HepG2 (cell line): Measurements from ENCODE around the gene TBX6. TPM values are rescaled to one million over a fixed set of nuclear protein-coding genes. Genes with fewer than 3 reads are reported as not detected.

ENCODE experiments used
- BCL6 ChIP-seq: IDR thresholded peaks from 2 replicates; pipeline ENCODE4 v1.6.1; 2016; ENCODE audit warnings: missing genetic modification reagents, missing compliant biosample characterization
- FOXC1 ChIP-seq: sonication (generic); formaldehyde crosslinking; IDR thresholded peaks from 2 replicates; pipeline ENCODE4 v1.8.0; 2022; ENCODE audit warnings: mild to moderate bottlenecking, missing genetic modification reagents, borderline replicate concordance
- GABPA ChIP-seq, 2 experiments: IDR thresholded peaks; 2 replicates each; pipeline ENCODE4 v1.6.1; 2011 to 2016; ENCODE audit warnings: low read depth in 2 of 2, low read length in 1 of 2, missing biosample characterization in 1 of 2, missing genetic modification characterization in 1 of 2
- HDAC1 ChIP-seq: sonication (generic); formaldehyde crosslinking; IDR thresholded peaks from 2 replicates; pipeline ENCODE4 v1.5.1; 2020; ENCODE audit warnings: mild to moderate bottlenecking, missing genetic modification reagents
- IRX3 ChIP-seq: sonication (generic); formaldehyde crosslinking; IDR thresholded peaks from 2 replicates; pipeline ENCODE4 v1.8.1; 2023; ENCODE audit warnings: mild to moderate bottlenecking, low read depth, missing genetic modification reagents, borderline replicate concordance
- MAFF ChIP-seq: IDR thresholded peaks from 2 replicates; pipeline ENCODE4 v1.6.1; 2011; ENCODE audit warnings: low read depth, low read length, improper control_type of control experiment
- MEF2D ChIP-seq: sonication (generic); formaldehyde crosslinking; IDR thresholded peaks from 2 replicates; pipeline ENCODE4 v1.5.1; 2020; ENCODE audit warnings: mild to moderate bottlenecking, missing genetic modification reagents
- NCOA5 ChIP-seq: sonication (generic); formaldehyde crosslinking; IDR thresholded peaks from 2 replicates; pipeline ENCODE4 v1.4.0; 2020; ENCODE audit warnings: missing genetic modification reagents
- NFYC ChIP-seq: IDR thresholded peaks from 2 replicates; pipeline ENCODE4 v1.6.1; 2016; ENCODE audit warnings: missing genetic modification reagents, missing compliant biosample characterization
- PATZ1 ChIP-seq: sonication (generic); formaldehyde crosslinking; IDR thresholded peaks from 2 replicates; pipeline ENCODE4 v1.4.0; 2020; ENCODE audit warnings: missing genetic modification reagents
- PHF5A ChIP-seq: IDR thresholded peaks from one replicate; pipeline ENCODE4 v1.6.1; 2018; ENCODE audit warnings: low read depth, missing genetic modification reagents; ENCODE audit not compliant: unreplicated experiment
- THAP7 ChIP-seq: sonication (generic); formaldehyde crosslinking; IDR thresholded peaks from 2 replicates; pipeline ENCODE4 v1.8.1; 2023; ENCODE audit warnings: mild to moderate bottlenecking, missing genetic modification reagents
- ZNF207 ChIP-seq: fragments of 450-650 bp; IDR thresholded peaks from 2 replicates; pipeline ENCODE4 v1.6.1; 2016; ENCODE audit warnings: antibody characterized with exemption, borderline replicate concordance
- ZNF468 ChIP-seq: sonication (generic); formaldehyde crosslinking; IDR thresholded peaks from 2 replicates; pipeline ENCODE4 v1.8.0; 2022; ENCODE audit warnings: mild to moderate bottlenecking, moderate library complexity, missing genetic modification reagents
- ZNF547 ChIP-seq: sonication (generic); formaldehyde crosslinking; IDR thresholded peaks from 2 replicates; pipeline ENCODE4 v1.5.1; 2020; ENCODE audit warnings: mild to moderate bottlenecking, missing genetic modification reagents
- ZNF614 ChIP-seq: IDR thresholded peaks from 2 replicates; pipeline ENCODE4 v1.6.1; 2018; ENCODE audit warnings: missing biosample characterization, missing genetic modification reagents, inconsistent platforms, borderline replicate concordance
- ZNF775 ChIP-seq: sonication (generic); formaldehyde crosslinking; IDR thresholded peaks from 2 replicates; pipeline ENCODE4 v1.4.0; 2020; ENCODE audit warnings: missing genetic modification reagents, mild to moderate bottlenecking, moderate library complexity, borderline replicate concordance
- ZNF784 ChIP-seq: sonication (generic); formaldehyde crosslinking; IDR thresholded peaks from 2 replicates; pipeline ENCODE4 v1.5.1; 2020; ENCODE audit warnings: missing genetic modification reagents, mild to moderate bottlenecking, borderline replicate concordance
- ZNF816 ChIP-seq: sonication (generic); formaldehyde crosslinking; IDR thresholded peaks from 2 replicates; pipeline ENCODE4 v1.8.0; 2022; ENCODE audit warnings: missing genetic modification reagents, mild to moderate bottlenecking, borderline replicate concordance
- ZSCAN12 ChIP-seq: sonication (generic); formaldehyde crosslinking; IDR thresholded peaks from 2 replicates; pipeline ENCODE4 v1.9.0; 2021; ENCODE audit warnings: mild to moderate bottlenecking, missing genetic modification reagents
- polyA plus RNA-seq, 8 experiments: library from polyadenylated mRNA; depleted of rRNA in 3 of 8; stranded (reverse) in 7 of 8; unstranded in 1 of 8; fragments of >200 nt; fragmentation: Illumina TruSeq in 4 of 8; extraction: Trizol in 4 of 8; gene quantifications; 2 replicates each; pipeline versions ENCODE4 v1.2.1 to v1.2.3, GENCODE V29; 2011 to 2016; ENCODE audit warnings: low read depth in 4 of 8, missing spikeins in 1 of 8, mixed read lengths in 1 of 8; ENCODE audit not compliant: insufficient read depth in 1 of 8
- total RNA-seq, 5 experiments: library from RNA; depleted of rRNA; stranded (reverse); fragments of >200 nt; fragmentation: Illumina TruSeq; extraction: Trizol; gene quantifications; 2 replicates each; pipeline ENCODE4 v1.2.3, GENCODE V29; 2016; ENCODE audit warnings: low read depth in 1 of 5
- TF ChIP-seq, protein P1 (sequence below): sonication (generic); formaldehyde crosslinking; IDR thresholded peaks from 2 replicates; pipeline ENCODE4 v1.8.1; 2023; ENCODE audit warnings: missing genetic modification reagents, inconsistent platforms, borderline replicate concordance
- TF ChIP-seq, protein P2 (sequence below): sonication (generic); formaldehyde crosslinking; IDR thresholded peaks from 2 replicates; pipeline ENCODE4 v1.4.0; 2020; ENCODE audit warnings: missing genetic modification reagents

The TBX6 gene
- total and polyA plus RNA-seq, 2 of the 13 experiments (the other 11 are each of a cell fraction or from before 2014, with no cell fraction given) = 0.24 to 0.42 TPM

- peak; percentile 85; the same call in 1 of the 2 replicates for TF ChIP-seq ZSCAN12 (CRISPR knock-in tag)
- TF ChIP-seq ZNF547 (CRISPR knock-in tag) = peak; percentile 97
- peak; percentile 95 for TF ChIP-seq ZNF614
- no peak for TF ChIP-seq THAP7
- peak; percentile 70; the same call in 1 of the 2 replicates for TF ChIP-seq ZNF775 (CRISPR knock-in tag)
- TF ChIP-seq PATZ1 (CRISPR knock-in tag) = peak; percentile 71
- no peak for TF ChIP-seq NCOA5 (CRISPR knock-in tag)
- no peak for TF ChIP-seq GABPA (IDR thresholded peaks at IDR 0.05; ENCODE audit: low read depth, low read length)
- TF ChIP-seq GABPA (CRISPR knock-in tag; IDR thresholded peaks at IDR 0.05; ENCODE audit: low read depth) = peak; percentile 69
- TF ChIP-seq ZNF816 (CRISPR knock-in tag) = peak; percentile 82; the same call in 1 of the 2 replicates
- TF ChIP-seq, protein P1, sequence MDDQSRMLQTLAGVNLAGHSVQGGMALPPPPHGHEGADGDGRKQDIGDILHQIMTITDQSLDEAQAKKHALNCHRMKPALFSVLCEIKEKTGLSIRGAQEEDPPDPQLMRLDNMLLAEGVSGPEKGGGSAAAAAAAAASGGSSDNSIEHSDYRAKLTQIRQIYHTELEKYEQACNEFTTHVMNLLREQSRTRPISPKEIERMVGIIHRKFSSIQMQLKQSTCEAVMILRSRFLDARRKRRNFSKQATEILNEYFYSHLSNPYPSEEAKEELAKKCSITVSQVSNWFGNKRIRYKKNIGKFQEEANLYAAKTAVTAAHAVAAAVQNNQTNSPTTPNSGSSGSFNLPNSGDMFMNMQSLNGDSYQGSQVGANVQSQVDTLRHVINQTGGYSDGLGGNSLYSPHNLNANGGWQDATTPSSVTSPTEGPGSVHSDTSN (CRISPR knock-in tag) = no peak
- TF ChIP-seq ZNF468 (CRISPR knock-in tag) = 0 out of 2 replicates have a peak, but pooled peaks have one; percentile 47
- peak; percentile 91 for TF ChIP-seq MEF2D (CRISPR knock-in tag)
- peak; percentile 68 for TF ChIP-seq PHF5A (CRISPR knock-in tag)
- peak; percentile 67 for TF ChIP-seq BCL6 (CRISPR knock-in tag)
- no peak for TF ChIP-seq MAFF
- TF ChIP-seq IRX3 (CRISPR knock-in tag) = peak; percentile 98; the same call in 1 of the 2 replicates
- peak; percentile 65 for TF ChIP-seq NFYC (CRISPR knock-in tag)
- no peak for TF ChIP-seq ZNF207
- peak; percentile 94 for TF ChIP-seq FOXC1 (CRISPR knock-in tag)
- TF ChIP-seq ZNF784 = peak; percentile 96
- TF ChIP-seq, protein P2, sequence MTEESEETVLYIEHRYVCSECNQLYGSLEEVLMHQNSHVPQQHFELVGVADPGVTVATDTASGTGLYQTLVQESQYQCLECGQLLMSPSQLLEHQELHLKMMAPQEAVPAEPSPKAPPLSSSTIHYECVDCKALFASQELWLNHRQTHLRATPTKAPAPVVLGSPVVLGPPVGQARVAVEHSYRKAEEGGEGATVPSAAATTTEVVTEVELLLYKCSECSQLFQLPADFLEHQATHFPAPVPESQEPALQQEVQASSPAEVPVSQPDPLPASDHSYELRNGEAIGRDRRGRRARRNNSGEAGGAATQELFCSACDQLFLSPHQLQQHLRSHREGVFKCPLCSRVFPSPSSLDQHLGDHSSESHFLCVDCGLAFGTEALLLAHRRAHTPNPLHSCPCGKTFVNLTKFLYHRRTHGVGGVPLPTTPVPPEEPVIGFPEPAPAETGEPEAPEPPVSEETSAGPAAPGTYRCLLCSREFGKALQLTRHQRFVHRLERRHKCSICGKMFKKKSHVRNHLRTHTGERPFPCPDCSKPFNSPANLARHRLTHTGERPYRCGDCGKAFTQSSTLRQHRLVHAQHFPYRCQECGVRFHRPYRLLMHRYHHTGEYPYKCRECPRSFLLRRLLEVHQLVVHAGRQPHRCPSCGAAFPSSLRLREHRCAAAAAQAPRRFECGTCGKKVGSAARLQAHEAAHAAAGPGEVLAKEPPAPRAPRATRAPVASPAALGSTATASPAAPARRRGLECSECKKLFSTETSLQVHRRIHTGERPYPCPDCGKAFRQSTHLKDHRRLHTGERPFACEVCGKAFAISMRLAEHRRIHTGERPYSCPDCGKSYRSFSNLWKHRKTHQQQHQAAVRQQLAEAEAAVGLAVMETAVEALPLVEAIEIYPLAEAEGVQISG (CRISPR knock-in tag) = peak; percentile 91
- peak; percentile 99 for TF ChIP-seq HDAC1
These were observed 38.9 kb downstream of the TBX6 start (continued) for GRCh38 chr16:30052671-30053372.
